Esophagus muscularis mucosa (tissue), 4 donors: ENCODE data around the gene KCNJ12.
"Not testable (repeated sequence)": the region's sequence is repeated elsewhere in the genome, so short reads cannot be mapped to it uniquely, and the experiment has no call there.

Experiments used
- EP300 ChIP-seq: sonication (generic); formaldehyde crosslinking; IDR thresholded peaks from one replicate; pipeline ENCODE4 v1.6.1; 2017; ENCODE audit warnings: antibody characterized with exemption
- POLR2AphosphoS5 ChIP-seq, 2 donors: sonication (generic); formaldehyde crosslinking; IDR thresholded peaks; one replicate each; pipeline ENCODE4 v1.6.1; 2017; ENCODE audit warnings: antibody characterized with exemption in 2 of 2
- TF ChIP-seq, protein P1 (sequence below), 3 experiments: fragments of 200-600 bp in 2 of 3; fragments of 450-650 bp in 1 of 3; sonication (generic) in 2 of 3; IDR thresholded peaks; one replicate each; pipeline ENCODE4 v1.5.1; 2017 to 2019; ENCODE audit warnings: antibody characterized with exemption in 3 of 3, mild to moderate bottlenecking in 2 of 3, moderate library complexity in 1 of 3

DNA sequence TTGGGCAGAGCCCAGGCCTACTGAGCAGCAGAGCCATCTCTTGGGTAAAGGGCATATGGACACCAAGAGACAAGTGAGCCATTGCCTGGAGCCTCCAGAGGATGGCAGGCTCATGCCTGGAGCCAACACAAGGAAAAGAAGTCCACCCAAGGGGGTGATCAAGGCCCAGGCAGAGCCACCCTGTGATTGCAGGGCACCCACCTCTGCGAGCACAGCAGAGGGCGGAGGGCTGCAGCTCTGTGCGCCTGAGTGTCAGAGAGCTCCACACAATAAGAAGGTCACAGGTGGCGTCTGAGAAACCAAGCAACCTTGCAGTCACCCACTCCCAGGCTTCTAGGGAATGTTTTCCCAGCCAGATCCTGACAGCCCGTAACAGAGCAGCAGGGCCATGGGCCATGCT, 57.8 kb downstream of the KCNJ12 start:
- TF ChIP-seq POLR2AphosphoS5 (IDR thresholded peaks at IDR 0.05); EP300: not testable (repeated sequence)
- TF ChIP-seq, protein P1, sequence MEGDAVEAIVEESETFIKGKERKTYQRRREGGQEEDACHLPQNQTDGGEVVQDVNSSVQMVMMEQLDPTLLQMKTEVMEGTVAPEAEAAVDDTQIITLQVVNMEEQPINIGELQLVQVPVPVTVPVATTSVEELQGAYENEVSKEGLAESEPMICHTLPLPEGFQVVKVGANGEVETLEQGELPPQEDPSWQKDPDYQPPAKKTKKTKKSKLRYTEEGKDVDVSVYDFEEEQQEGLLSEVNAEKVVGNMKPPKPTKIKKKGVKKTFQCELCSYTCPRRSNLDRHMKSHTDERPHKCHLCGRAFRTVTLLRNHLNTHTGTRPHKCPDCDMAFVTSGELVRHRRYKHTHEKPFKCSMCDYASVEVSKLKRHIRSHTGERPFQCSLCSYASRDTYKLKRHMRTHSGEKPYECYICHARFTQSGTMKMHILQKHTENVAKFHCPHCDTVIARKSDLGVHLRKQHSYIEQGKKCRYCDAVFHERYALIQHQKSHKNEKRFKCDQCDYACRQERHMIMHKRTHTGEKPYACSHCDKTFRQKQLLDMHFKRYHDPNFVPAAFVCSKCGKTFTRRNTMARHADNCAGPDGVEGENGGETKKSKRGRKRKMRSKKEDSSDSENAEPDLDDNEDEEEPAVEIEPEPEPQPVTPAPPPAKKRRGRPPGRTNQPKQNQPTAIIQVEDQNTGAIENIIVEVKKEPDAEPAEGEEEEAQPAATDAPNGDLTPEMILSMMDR (IDR thresholded peaks at IDR 0.05) = not testable (repeated sequence)
